Femur (tissue), 1 donor: ENCODE data around the gene AP5Z1.
A peak's percentile ranks its signal among the peaks of the same experiment; 100 is the strongest.

Experiments used
- DNase-seq: peaks from one replicate; pipeline ENCODE4 v3.0.0-alpha.2; 2017

The AP5Z1 gene

DNA sequence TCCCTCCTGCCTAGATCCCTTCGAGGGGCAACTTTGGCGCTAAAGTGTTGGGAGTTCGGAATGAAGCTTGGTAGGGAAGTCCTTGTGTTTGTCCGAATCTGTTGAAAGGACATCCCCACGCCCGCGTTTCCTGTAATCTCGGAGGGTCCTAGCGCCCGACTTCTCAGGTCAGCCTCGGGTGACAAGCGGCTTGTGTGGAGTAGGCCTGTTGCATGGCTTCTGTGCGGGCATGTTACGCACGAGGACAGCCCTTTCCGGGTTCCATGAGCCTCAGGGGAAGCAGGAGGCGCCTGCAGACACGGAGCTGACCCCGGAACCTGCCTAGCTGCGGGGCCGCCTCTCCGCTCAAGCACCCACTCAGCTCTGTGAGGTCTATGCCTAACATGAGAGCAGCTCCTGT lies 28.4 kb upstream of the AP5Z1 start:
- no peak for DNase-seq

DNA sequence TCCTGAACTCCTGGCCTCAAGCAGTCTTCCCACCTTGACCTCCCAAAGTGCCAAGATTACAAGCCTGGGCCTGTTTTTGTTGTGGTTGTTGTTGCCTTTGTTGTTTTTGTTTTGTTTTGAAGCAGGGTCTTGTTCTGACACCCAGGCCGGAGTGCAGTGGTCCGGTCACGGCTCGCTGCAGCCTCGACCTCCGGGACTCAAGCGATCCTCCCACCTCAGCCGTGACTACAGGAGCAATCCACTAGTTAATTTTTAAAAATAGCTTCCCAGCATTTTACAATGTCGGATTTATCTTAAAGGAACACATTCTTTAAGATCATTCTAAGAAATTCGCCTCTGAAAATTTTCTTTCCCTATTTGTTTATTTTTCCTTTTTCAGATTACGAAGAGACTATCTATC lies 27.7 kb upstream of the AP5Z1 start:
- no peak for DNase-seq

DNA sequence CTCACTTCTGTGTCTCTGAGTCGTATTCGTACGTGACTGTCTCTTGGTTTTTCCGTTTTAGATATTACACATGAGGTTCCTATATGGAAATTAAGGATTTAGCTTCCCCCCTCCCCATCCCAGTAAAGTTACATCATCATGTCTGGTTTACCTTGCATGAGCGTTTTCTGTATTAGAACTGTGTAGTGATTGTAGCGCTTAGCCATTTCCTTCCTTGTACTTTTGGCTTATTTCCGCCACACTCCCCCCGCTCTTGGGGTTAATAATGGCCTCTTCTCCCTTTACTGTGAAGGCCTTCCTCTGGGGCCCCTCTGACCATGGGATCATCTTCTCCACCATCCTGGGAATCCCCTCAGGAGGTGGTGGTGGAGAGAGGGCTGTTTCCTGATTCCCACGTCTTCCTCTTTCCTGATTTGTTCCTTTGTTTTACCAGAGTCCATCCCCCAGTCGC lies 27.2 kb upstream of the AP5Z1 start:
- DNase-seq: peak; percentile 25

DNA sequence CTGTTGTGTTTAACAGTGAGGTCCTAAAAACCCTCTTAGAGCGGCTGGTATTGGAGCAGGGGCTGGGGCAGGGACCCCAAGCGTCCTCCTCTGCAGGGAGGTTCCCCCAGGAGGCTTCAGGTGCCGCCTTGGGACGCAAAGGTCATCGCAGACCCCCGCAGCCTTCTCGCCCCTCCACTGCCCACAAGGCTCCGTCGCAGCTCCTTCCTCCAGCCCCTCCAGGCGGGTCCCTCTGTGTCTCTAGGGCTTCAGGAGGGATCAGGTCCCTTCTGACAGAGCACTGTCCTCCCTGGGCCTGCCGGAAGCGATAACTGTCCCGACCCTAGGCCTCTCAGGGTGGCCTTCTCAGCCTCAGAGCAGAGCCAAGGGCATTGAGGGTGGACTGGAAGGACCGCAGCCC lies 26.1 kb upstream of the AP5Z1 start:
- DNase-seq: no peak

DNA sequence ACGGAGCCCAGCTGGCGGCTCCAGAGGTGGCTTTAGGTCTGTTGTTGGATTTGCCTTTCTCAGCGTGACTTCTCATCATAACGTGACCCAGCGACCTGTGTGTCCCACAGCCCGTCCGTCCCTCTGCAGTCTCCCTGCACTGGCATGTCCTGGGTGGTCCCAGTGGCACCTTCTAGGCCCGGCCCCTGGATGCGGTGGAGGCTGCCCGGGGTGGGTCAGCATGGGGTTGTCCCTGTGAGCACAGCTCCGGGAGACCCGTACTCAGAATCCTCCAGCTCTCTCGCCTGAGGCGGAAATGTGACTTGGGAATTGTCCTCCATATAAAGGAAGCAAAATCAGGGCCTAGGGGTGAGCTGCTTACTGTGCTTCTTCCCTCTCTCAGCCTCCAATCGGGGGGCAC lies 25.6 kb upstream of the AP5Z1 start:
- DNase-seq: no peak

DNA sequence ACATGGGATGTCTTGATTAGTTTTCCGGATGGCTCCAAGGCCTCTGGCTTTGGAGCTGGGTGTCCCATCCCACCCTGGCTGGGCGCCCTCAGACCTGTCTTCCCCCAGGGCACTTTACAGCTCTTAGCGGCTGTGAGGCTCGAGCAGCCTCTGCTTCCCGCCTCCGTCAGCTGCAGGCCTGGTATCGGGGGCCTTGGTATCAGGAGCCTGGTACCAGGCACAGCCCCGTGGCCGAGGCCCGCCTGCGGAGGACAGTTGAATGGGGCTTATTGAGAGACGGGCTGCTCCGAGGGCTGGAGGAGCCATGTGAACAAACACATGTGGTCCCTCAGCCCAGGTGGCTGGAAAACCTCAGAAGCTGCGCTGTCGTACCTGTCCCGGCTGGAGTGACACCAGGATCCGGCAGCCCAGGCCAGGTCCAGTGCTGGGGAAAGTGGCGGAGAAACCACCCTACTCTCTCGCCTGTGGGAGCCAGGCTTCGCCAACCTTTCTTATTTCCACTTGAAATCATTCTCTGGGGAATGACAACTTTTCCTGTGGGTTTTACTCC lies 23.9 kb upstream of the AP5Z1 start:
- no peak for DNase-seq

DNA sequence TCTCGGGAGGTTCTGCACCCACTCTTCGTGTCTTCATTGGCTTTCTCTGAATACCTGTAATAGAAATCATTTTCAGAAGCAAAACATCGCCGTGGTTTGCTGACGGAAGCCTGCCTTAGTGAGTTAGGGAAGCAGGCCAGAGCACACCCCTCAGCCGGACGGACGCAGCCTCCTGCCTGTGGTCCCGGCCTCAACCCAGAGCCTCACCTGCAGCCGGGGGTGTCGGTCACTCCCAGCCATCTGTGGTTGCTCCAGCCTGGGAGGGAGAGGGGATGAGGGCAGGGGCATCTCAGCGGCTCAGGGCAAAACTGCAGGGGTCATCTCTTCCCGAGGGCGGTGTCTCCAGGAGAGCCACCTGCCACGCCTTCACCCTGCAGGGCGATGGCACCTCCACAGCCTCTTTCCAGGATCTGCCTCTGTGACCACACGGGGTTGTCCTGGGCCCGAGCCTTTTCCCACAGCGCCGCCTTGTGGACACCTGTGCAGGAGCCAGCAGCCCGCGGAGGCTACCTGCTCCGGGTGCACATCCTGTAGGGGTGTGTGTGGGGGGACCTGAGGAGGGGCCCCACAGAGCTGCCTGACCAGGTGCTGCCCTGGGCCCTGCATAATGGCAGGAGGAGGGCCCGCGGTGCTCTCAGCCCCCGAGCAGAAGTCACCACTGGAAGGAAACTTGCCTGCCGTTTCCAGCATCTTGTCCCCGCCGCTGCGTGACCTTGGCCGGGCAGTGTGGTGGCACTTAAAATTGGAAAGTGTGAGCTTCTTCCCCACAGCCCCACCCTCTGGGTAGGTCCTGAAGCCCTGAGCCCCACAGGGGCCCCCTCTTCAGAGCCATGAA lies 21.6 kb upstream of the AP5Z1 start:
- peak; percentile 78 for DNase-seq

DNA sequence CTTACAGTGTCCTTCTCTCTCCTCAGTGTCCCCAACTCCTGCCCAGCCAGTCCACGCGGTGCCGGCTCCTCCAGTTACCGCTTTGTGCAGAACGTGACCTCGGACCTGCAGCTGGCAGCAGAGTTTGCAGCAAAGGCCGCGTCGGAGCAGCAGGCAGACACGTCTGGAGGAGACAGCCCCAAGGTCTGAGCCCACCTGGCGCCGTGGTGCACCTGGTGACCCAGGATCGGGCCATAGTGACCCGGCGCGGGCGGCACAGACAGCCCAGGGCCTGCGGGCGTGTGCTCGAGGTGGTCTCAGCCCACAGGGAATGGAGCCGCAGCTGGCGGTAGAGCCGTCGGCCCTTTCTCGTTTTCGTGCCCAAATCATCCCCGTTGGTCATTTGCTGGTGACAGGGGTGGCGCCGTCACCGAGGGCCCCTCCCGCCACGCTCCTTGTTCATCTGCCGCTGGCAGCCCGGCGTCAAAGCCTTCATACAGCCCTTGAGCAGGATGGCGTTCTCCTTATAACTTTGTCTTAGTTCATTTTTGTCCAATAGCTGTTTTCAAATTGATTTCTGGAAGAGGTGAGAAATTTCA lies 20.9 kb upstream of the AP5Z1 start:
- no peak for DNase-seq

DNA sequence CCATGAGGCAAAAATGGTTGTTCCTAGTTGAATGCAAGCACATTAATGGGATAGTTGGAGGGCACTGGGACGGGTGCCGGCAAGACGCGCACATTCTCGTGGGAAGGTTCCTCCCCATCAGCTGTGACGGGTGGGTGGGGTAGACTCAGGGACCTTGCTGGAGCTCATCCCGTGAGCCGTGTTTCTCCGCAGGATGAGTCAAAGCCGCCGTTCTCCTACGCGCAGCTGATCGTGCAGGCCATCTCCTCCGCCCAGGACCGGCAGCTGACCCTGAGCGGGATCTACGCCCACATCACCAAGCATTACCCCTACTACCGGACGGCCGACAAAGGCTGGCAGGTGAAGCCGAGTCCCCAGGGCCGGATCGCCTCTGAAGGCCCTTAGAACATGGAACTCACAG lies 20.4 kb upstream of the AP5Z1 start:
- DNase-seq: no peak

DNA sequence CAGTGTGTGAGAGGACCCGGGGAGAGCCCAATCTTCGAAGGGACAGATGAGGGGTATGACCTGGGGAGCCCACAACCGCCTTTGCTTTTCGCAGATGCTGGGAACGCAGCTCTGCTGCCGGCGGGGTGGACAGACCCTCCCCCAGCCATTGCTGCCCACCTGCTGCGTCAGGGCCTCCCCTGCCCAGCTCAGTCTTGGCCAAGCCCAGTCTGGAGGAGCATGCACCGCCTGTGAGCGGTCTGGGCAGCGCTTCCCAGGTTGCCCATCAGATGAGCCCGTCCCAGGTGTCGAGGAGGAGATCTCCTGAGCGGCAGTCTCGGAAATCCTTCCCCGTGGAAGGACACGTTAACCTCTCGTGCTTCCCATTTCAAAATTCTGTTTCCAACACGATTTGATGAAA lies 17.3 kb upstream of the AP5Z1 start:
- no peak for DNase-seq

DNA sequence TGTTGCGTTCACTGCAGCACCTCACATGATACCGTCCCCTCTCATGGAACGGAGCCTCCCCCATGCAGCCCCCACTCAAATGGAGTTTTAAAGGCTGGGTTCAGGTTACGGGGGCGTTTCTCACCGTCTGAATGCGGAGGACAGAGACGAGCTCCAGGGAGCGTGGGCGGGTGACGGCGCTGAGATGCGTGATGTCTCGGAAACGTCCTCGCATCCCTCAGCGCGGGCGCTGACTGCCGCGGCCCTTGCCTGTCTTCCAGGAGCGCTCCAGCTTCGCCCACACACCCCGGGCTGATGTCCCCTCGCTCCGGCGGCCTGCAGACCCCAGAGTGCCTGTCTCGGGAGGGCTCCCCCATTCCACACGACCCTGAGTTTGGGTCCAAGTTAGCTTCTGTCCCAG lies 16.6 kb upstream of the AP5Z1 start:
- no peak for DNase-seq

DNA sequence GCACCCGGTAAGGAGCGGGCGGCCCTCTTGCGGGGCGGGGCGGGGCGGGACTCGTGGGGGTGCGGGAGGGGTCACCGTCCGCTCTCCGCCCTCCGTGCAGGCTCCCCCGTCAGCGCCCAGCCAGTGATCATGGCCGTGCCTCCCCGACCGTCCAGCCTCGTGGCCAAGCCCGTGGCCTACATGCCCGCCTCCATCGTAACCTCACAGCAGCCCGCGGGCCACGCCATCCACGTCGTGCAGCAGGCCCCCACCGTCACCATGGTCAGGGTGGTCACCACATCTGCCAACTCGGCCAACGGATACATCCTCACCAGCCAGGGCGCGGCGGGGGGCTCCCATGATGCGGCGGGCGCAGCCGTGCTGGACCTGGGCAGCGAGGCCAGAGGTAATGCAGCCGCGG lies 16.2 kb upstream of the AP5Z1 start:
- DNase-seq: no peak

DNA sequence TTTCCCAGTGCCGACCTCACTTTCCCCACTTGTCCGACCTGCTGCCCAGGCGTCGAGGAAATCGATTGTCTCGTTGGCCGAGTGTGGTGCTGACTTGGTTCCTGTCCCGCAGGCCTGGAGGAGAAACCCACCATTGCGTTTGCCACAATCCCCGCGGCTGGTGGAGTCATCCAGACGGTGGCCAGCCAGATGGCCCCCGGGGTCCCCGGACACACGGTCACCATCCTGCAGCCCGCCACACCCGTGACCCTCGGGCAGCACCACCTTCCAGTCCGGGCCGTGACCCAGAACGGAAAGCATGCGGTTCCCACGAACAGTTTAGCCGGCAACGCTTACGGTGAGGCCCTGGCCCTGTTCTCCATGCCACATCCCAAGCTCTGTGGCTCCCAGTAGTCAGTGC lies 14.5 kb upstream of the AP5Z1 start:
- DNase-seq: no peak

DNA sequence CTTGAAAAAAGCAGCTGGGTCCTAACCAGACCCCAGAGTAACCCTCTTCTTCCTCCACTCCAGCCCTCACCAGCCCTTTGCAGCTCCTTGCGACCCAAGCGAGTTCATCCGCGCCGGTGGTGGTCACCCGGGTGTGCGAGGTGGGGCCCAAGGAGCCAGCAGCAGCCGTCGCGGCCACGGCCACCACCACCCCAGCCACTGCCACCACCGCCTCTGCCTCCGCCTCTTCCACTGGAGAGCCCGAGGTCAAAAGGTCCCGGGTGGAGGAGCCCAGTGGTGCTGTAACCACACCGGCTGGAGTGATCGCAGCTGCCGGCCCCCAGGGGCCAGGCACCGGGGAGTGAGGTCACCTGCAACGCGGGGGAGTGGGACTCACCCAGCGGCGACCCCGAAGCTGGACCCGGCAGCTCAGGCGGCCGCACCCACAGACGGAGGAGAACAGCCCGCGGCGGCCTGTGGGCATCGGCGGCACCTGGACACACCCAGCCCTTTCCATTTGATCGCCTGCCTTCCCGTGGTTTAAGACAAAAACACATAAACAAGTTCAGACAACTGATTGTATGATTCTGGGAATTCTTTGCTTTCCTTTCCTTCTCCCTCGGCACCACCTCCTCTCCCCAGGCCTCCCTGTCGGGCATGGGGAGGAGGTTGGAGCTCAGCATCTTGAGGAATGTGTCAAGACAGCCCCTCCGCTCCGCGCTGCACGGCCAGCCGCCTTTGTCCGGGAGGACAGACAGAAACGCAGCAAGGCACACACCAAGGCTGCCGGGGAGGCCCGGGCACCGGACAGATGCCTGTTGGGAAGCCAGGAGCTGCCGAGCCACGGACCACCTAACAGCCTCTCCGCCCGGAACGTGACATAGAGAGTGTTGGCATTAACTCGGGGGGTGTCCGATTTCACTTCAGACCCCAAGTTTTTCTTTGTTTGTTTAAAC lies 13.0 kb upstream of the AP5Z1 start:
- DNase-seq: no peak

DNA sequence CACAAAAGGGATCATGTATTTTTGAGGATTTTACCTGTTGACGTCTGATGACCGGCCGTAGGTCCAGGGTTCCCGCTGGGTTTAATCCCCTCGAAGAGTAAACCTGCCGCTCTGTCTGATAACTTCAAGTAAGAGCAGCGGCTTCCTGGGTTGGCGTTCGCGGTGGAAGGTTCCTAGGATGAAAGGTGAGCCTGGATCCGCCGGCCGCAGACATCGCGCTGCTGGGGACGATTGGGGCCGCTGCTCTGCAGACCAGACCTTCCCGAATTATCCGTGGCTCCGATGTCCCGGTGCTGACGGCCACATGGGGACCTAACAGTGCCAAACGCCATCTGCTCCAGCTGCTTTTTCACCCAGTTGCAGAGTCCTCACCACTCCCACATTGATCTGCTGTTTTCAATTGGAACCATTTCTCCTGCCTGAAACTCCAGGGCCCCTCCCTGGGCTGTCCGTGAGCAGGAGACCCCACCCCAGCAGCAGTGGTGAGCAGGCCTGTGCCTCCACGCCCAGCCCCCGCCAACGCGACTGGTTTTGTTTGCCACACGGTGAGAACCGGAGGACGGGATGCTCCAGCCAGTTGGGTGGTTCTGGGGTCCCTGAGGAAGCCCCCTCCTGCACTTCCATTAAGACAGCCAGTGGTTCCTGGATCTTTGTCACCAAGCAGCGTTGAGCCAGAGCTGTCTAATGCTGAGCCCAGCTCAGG lies 12.2 kb upstream of the AP5Z1 start:
- no peak for DNase-seq

DNA sequence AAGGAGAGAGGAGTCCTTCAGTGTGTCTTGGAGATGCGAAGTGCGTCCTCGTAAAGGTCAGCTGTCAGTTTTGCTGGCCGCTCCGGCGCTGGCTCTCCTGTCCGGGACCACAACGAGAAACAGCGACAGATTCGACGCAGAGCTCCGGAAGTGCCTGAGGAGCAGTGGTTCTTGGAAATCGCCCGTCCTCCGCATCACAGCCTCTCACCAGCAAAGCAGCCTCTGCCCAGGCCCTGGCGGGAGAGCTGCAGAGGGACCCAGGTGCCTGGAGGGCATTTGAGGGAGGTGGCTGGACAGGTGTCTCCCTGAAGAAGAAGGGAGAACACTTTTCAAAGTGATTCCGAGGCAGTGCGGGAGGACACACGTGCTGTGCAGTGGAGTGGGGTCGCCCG lies 11.6 kb upstream of the AP5Z1 start:
- DNase-seq: no peak

DNA sequence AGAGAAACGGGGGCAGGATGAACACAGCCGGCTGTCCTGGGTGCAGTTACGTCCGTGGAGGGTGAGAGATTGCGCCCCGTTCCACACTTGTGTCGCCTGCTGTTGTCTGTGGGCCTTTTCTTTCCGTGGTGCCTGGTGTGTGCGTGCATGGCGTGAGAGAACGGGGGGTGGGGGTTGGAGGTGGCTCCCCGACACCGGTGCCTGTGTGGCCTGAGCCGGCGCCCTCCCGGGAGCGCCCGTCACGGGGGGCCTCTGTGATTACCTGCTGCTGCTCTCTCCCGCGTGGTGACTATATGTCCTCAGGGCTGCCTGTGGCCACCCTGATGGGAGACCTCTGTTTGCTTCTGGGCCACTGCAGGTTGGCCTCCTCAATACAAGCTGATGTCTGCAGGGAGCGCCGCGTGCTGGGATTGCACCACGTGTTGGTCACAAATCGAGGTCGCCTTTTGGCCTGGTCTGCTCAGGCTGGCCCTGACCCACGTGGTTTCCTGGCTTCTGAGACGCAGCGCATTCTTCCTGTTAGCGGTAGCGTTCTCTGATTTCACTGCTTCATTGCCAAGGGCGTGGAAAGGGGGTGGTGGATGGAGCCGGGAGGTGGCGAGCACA lies 10.9 kb upstream of the AP5Z1 start:
- peak; percentile 25 for DNase-seq

DNA sequence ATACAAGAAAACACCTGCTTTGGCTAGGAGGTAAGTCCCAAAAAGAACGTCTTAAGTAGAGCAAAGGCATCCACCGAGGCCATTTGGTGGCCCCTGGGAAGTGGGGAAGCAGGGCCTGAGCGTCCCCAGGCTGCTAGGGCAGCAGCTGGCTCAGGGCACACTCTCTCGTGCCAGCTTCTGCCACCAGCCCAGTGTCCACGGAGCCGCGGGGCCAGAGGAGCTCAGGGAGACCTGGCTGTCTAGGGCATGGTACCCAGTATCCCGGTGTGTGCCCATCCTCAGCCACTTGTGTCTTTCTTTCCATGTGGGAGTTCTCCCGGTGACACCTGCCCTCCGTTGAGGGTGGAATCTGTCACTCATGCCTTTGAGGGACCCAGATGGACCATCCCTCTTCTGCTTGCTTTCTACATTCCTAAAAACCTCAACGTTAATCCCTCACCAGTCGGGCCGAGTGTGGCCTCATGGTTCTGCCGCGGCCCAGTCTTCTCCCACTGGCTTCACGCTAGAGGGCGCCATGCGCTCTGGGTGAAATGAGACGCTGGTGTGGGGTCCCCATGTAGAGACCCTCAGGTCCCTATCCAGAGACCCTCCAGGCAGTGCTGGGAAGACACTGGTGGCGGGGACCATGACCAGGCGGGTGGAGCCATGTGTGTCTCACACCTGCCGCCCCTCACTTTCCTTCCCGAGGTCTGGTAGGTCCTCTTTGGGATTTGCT lies 9.5 kb upstream of the AP5Z1 start:
- no peak for DNase-seq

DNA sequence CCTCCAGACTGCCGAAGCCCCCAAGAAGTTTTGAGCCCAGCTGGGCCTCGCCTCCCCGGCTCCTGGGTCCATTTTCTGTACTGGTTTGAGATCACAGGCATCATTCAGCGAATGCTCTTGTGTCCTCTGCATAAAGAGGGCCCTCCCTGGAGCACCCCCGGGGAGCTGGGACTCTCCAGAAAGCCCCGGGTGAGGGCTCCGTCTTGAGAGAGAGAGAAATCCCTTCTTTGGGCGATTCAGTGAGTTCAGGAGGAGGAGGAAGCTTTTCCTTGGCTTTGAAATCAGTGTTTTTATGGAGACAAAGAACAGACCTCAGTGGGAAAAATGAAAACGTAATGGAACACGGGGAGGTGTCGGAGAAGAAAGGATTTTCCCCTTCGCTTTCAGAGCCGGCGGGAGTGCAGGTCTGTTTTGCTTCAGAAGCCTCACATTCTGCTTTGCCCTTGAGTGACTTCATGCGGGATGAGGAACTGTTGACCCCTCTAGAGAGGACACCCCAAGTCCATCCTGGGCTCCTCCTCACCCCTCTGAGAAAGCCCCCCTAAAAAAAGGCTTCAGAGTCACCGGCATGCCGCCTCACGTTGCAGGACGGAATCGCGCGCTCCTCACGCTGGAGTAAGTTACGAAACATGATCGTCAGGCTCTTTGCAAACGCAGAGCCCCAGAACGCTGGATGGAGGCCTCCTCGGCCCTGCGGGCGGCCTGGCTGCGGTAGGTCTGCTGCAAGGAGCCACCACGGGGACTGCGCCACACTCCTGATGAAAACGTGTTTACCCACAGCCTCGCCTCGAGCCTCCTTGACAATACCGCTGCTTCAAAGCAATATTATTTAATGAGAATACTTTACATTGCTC lies 8.5 kb upstream of the AP5Z1 start:
- no peak for DNase-seq
